ENCODE data around the gene C3orf20. TPM values are rescaled to one million over a fixed set of nuclear protein-coding genes. Genes with fewer than 3 reads are reported as not detected.

The C3orf20 gene
- total and polyA plus RNA-seq, 2 experiments from 2014 or later: not detected

DNA sequence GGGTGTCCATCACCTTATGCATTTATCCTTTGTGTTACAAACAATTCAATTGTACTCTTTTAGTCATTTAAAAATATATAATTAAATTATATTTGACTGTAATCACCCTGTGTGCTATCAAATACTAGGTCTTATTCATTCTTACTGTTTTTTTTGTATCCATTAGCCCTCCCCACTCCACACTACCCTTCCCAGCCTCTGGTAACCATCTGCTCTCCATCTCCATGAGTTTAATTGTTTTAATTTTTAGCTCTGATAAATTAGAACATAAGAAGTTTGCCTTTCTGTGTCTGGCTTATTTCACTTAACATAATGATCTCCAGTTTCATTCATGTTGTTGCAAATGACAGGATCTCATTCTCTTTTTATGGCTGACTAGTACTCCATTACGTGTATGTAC lies 16.8 kb downstream of the C3orf20 start:
- no peak overlapping the region for H3K4me2 ChIP-seq

More for the DNA sequence above, 16.8 kb downstream of the C3orf20 start:
- Mint-ChIP-seq H3K4me3 (no peak overlapping the region), H3K27ac (no peak overlapping the region), H3K36me3 (ENCODE audit: low read depth) (no peaks in the 10 kb centered on the region), H3K9me3 (no peaks in the 10 kb centered on the region), H3K4me1 (no peaks in the 10 kb centered on the region), H3K27me3 (ENCODE audit: insufficient read depth, low read depth, poor library complexity) (no peaks in the 10 kb centered on the region)
- H4K20me1 ChIP-seq (replicated peaks; ENCODE audit: insufficient read depth): no peaks in the 10 kb centered on the region; the same call in 1 of the 2 replicates
- no peaks in the 10 kb centered on the region for H3F3A ChIP-seq (replicated peaks; ENCODE audit: low read depth)
- no peaks in the 10 kb centered on the region for H3K36me3 ChIP-seq (ENCODE audit: insufficient read depth)
- no peaks in the 10 kb centered on the region for H3K27me3 ChIP-seq (ENCODE audit: insufficient read depth)
- no peak overlapping the region for H2AFZ ChIP-seq
- H3K4me3 ChIP-seq: no peak overlapping the region
- no peaks in the 10 kb centered on the region for H3K4me1 ChIP-seq (ENCODE audit: insufficient read depth)
- DNase-seq (ENCODE audit: low spot score) (no peak), ATAC-seq (no peak)
- TF ChIP-seq JUNB (IDR thresholded peaks at IDR 0.05; ENCODE audit: unreplicated experiment): no peak
- TF ChIP-seq EZH2 (IDR thresholded peaks at IDR 0.05; ENCODE audit: low read depth, unreplicated experiment): no peak
- TF ChIP-seq EZH2phosphoT487 (IDR thresholded peaks at IDR 0.05; ENCODE audit: unreplicated experiment): no peak
- TF ChIP-seq ZNF114 (CRISPR knock-in tag; IDR thresholded peaks at IDR 0.05): no peak
- TF ChIP-seq, protein P1, sequence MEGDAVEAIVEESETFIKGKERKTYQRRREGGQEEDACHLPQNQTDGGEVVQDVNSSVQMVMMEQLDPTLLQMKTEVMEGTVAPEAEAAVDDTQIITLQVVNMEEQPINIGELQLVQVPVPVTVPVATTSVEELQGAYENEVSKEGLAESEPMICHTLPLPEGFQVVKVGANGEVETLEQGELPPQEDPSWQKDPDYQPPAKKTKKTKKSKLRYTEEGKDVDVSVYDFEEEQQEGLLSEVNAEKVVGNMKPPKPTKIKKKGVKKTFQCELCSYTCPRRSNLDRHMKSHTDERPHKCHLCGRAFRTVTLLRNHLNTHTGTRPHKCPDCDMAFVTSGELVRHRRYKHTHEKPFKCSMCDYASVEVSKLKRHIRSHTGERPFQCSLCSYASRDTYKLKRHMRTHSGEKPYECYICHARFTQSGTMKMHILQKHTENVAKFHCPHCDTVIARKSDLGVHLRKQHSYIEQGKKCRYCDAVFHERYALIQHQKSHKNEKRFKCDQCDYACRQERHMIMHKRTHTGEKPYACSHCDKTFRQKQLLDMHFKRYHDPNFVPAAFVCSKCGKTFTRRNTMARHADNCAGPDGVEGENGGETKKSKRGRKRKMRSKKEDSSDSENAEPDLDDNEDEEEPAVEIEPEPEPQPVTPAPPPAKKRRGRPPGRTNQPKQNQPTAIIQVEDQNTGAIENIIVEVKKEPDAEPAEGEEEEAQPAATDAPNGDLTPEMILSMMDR (conservative IDR thresholded peaks at IDR 0.05; ENCODE audit: low read depth in 2 of 2): no peak
- no peak for TF ChIP-seq CREB1 (CRISPR knock-in tag; IDR thresholded peaks at IDR 0.05; ENCODE audit: low read depth)
- TF ChIP-seq STAT1 (IDR thresholded peaks at IDR 0.05; ENCODE audit: unreplicated experiment): no peak
- TF ChIP-seq, protein P2, sequence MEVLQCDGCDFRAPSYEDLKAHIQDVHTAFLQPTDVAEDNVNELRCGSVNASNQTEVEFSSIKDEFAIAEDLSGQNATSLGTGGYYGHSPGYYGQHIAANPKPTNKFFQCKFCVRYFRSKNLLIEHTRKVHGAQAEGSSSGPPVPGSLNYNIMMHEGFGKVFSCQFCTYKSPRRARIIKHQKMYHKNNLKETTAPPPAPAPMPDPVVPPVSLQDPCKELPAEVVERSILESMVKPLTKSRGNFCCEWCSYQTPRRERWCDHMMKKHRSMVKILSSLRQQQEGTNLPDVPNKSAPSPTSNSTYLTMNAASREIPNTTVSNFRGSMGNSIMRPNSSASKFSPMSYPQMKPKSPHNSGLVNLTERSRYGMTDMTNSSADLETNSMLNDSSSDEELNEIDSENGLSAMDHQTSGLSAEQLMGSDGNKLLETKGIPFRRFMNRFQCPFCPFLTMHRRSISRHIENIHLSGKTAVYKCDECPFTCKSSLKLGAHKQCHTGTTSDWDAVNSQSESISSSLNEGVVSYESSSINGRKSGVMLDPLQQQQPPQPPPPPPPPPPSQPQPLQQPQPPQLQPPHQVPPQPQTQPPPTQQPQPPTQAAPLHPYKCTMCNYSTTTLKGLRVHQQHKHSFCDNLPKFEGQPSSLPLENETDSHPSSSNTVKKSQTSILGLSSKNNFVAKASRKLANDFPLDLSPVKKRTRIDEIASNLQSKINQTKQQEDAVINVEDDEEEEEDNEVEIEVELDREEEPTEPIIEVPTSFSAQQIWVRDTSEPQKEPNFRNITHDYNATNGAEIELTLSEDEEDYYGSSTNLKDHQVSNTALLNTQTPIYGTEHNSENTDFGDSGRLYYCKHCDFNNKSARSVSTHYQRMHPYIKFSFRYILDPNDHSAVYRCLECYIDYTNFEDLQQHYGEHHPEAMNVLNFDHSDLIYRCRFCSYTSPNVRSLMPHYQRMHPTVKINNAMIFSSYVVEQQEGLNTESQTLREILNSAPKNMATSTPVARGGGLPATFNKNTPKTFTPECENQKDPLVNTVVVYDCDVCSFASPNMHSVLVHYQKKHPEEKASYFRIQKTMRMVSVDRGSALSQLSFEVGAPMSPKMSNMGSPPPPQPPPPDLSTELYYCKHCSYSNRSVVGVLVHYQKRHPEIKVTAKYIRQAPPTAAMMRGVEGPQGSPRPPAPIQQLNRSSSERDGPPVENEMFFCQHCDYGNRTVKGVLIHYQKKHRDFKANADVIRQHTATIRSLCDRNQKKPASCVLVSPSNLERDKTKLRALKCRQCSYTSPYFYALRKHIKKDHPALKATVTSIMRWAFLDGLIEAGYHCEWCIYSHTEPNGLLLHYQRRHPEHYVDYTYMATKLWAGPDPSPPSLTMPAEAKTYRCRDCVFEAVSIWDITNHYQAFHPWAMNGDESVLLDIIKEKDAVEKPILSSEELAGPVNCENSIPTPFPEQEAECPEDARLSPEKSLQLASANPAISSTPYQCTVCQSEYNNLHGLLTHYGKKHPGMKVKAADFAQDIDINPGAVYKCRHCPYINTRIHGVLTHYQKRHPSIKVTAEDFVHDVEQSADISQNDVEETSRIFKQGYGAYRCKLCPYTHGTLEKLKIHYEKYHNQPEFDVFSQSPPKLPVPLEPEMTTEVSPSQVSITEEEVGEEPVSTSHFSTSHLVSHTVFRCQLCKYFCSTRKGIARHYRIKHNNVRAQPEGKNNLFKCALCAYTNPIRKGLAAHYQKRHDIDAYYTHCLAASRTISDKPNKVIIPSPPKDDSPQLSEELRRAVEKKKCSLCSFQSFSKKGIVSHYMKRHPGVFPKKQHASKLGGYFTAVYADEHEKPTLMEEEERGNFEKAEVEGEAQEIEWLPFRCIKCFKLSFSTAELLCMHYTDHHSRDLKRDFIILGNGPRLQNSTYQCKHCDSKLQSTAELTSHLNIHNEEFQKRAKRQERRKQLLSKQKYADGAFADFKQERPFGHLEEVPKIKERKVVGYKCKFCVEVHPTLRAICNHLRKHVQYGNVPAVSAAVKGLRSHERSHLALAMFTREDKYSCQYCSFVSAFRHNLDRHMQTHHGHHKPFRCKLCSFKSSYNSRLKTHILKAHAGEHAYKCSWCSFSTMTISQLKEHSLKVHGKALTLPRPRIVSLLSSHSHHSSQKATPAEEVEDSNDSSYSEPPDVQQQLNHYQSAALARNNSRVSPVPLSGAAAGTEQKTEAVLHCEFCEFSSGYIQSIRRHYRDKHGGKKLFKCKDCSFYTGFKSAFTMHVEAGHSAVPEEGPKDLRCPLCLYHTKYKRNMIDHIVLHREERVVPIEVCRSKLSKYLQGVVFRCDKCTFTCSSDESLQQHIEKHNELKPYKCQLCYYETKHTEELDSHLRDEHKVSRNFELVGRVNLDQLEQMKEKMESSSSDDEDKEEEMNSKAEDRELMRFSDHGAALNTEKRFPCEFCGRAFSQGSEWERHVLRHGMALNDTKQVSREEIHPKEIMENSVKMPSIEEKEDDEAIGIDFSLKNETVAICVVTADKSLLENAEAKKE (CRISPR knock-in tag; IDR thresholded peaks at IDR 0.05): no peak
- TF ChIP-seq, protein P3, sequence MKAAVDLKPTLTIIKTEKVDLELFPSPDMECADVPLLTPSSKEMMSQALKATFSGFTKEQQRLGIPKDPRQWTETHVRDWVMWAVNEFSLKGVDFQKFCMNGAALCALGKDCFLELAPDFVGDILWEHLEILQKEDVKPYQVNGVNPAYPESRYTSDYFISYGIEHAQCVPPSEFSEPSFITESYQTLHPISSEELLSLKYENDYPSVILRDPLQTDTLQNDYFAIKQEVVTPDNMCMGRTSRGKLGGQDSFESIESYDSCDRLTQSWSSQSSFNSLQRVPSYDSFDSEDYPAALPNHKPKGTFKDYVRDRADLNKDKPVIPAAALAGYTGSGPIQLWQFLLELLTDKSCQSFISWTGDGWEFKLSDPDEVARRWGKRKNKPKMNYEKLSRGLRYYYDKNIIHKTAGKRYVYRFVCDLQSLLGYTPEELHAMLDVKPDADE (IDR thresholded peaks at IDR 0.05): no peak
- TF ChIP-seq, protein P4, sequence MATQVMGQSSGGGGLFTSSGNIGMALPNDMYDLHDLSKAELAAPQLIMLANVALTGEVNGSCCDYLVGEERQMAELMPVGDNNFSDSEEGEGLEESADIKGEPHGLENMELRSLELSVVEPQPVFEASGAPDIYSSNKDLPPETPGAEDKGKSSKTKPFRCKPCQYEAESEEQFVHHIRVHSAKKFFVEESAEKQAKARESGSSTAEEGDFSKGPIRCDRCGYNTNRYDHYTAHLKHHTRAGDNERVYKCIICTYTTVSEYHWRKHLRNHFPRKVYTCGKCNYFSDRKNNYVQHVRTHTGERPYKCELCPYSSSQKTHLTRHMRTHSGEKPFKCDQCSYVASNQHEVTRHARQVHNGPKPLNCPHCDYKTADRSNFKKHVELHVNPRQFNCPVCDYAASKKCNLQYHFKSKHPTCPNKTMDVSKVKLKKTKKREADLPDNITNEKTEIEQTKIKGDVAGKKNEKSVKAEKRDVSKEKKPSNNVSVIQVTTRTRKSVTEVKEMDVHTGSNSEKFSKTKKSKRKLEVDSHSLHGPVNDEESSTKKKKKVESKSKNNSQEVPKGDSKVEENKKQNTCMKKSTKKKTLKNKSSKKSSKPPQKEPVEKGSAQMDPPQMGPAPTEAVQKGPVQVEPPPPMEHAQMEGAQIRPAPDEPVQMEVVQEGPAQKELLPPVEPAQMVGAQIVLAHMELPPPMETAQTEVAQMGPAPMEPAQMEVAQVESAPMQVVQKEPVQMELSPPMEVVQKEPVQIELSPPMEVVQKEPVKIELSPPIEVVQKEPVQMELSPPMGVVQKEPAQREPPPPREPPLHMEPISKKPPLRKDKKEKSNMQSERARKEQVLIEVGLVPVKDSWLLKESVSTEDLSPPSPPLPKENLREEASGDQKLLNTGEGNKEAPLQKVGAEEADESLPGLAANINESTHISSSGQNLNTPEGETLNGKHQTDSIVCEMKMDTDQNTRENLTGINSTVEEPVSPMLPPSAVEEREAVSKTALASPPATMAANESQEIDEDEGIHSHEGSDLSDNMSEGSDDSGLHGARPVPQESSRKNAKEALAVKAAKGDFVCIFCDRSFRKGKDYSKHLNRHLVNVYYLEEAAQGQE (IDR thresholded peaks at IDR 0.05; ENCODE audit: unreplicated experiment): no peak
- no peak for TF ChIP-seq NANOG (IDR thresholded peaks at IDR 0.05; ENCODE audit: borderline replicate concordance)
- no peak for TF ChIP-seq ZNF331 (CRISPR knock-in tag; IDR thresholded peaks at IDR 0.05; ENCODE audit: low read depth)
- no peak for TF ChIP-seq POLR2AphosphoS5 (IDR thresholded peaks at IDR 0.05; ENCODE audit: low read depth)
- no peaks in the 10 kb centered on the region for H3K79me2 ChIP-seq (replicated peaks; ENCODE audit: insufficient read depth)
- no peak overlapping the region for H3K27ac ChIP-seq (ENCODE audit: low read depth)
- no peaks in the 10 kb centered on the region for H3K9me2 ChIP-seq (ENCODE audit: insufficient read depth)
